Regular cardiac myocyte (primary cell): ENCODE data around the gene DCAF8L2. TPM values are rescaled to one million over a fixed set of nuclear protein-coding genes. Genes with fewer than 3 reads are reported as not detected.

ENCODE experiments used
- total RNA-seq: library from RNA; depleted of rRNA; stranded (reverse); fragments of >200 nt; gene quantifications from 2 replicates; pipeline ENCODE4 v1.2.3, GENCODE V29; 2014

DCAF8L2 gene
- not detected in 2 replicates for total RNA-seq

DNA sequence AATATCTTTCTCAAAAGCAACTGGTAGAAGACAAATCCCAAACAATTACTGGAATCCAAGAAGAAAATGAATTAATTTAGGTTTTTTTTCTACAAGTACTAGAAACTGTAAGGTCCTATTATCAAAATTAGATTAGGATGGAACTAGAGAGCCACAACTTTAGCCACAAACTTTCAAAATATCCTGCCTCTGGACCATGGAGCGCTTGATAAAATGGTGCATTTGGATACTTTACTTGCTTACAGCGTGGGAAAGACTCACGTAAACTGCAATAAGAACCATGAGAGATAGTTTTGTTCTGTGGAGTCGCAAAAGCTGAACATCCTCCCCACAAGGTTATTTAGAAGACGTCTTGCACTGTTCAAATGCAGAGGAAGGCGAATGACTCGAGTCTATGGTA is at the start of gene DCAF8L2:
DCAF8L2 (plus strand) TSS at position 301 of the 400 bp plus-strand sequence. CDS start 156,552 bp downstream, outside the sequence.

Other genes with a start within 250 kb of the DCAF8L2 start
- gene PPP4R3C, start 127.0 kb upstream of the DCAF8L2 start, total RNA-seq = not detected in 2 replicates
- not detected in 2 replicates for gene MAGEB10, start 217.6 kb downstream of the DCAF8L2 start, total RNA-seq